ENCODE measurements around the gene COL2A1. TPM values are rescaled to one million over a fixed set of nuclear protein-coding genes. Genes with fewer than 3 reads are reported as not detected.

COL2A1 gene
- total RNA-seq, 1 experiment from 2014 or later, result 201 TPM

DNA sequence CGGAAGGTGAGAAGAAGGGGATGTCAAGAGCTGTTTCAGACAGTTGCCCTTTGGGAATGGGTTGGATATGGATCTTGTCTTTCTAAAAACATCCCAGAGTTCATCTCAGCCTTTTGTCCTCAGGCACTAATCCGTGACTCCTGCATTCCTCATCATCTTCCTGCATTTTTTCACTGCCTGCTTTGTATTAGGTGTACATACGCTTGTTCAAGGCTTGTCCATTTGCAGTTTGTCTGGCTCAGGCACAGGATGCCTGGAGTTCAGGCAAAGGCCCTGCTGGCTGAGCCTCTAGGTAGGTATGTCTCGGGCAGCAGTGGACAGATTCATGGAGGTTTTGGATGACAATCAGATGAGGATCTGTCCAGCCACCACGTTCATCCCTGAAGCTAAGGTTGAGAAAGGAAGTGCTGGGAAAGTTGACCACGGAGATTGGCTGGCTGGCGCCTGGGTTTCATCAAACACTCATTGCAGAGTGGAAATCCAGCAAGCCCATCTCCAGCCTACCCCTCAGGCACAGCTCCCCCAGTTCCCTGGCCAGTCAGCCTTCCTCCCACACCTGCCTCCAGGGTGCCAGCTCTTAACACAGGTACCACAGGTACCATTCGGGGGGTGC is 53.3 kb downstream of the COL2A1 start:
- intact Hi-C loops (cut with micrococcal nuclease; ENCODE audit: unreplicated experiment), result no loop called here
- CTCF ChIA-PET, result interaction anchor here (1.2 to 7.7 kb wide), 4 partner anchors 13 to 51 kb away, joined by 5 to 187 read pairs (median 36); partner anchors contain the start of genes TMEM106C and VDR

GRCh38 chr12:47949441-47950341 is 54.6 kb downstream of the COL2A1 start:
- TF ChIP-seq, protein P1, sequence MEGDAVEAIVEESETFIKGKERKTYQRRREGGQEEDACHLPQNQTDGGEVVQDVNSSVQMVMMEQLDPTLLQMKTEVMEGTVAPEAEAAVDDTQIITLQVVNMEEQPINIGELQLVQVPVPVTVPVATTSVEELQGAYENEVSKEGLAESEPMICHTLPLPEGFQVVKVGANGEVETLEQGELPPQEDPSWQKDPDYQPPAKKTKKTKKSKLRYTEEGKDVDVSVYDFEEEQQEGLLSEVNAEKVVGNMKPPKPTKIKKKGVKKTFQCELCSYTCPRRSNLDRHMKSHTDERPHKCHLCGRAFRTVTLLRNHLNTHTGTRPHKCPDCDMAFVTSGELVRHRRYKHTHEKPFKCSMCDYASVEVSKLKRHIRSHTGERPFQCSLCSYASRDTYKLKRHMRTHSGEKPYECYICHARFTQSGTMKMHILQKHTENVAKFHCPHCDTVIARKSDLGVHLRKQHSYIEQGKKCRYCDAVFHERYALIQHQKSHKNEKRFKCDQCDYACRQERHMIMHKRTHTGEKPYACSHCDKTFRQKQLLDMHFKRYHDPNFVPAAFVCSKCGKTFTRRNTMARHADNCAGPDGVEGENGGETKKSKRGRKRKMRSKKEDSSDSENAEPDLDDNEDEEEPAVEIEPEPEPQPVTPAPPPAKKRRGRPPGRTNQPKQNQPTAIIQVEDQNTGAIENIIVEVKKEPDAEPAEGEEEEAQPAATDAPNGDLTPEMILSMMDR (IDR thresholded peaks at IDR 0.05; ENCODE audit: insufficient read depth in 1 of 2, low read depth in 1 of 2, low read length in 1 of 2, severe bottlenecking in 1 of 2, unreplicated experiment in 1 of 2), result peak; percentile 94 to 97
- H3K4me3 Mint-ChIP-seq (ENCODE audit: unreplicated experiment), result no peak overlapping the region
- Histone ChIP-seq H3K36me3 (ENCODE audit: control insufficient read depth, insufficient read depth, low read length) (no peaks in the 10 kb centered on the region), H3K27me3 (replicated peaks; ENCODE audit: control insufficient read depth, insufficient read depth, low read length) (no peaks in the 10 kb centered on the region), H3K4me3 (ENCODE audit: low read depth, low read length) (no peak overlapping the region), H3K9me3 (no peaks in the 10 kb centered on the region), H3K4me1 (peaks cover 24% of the 10 kb centered on the region)
- CTCF ChIA-PET, result interaction anchor here (0.6 to 7.7 kb wide), 22 partner anchors 11 to 205 kb away, joined by 3 to 187 read pairs (median 4); partner anchors contain the start of genes TMEM106C and VDR
- no peaks in the 10 kb centered on the region for H3K9me3 Mint-ChIP-seq (ENCODE audit: unreplicated experiment)
- peak; percentile 86 to 94 for DNase-seq
- no peak overlapping the region for H3K27ac Mint-ChIP-seq (ENCODE audit: unreplicated experiment)
- POLR2A ChIA-PET, result interaction anchor here (0.6 to 1.3 kb wide), 3 partner anchors 41 to 50 kb away, joined by 3 to 24 read pairs (median 5); partner anchors contain the start of gene VDR
- intact Hi-C loops (cut with micrococcal nuclease; ENCODE audit: unreplicated experiment), result loop anchor here (1.0 kb wide), 4 partner anchors 14 to 79 kb away; partner anchors contain the start of gene TMEM106C
- BruUV-seq (replicated peaks), result no TSS peak
- peaks cover 40% of the 10 kb centered on the region for H3K4me1 Mint-ChIP-seq (ENCODE audit: low read depth, unreplicated experiment)
- H3K36me3 Mint-ChIP-seq (ENCODE audit: insufficient read depth, unreplicated experiment), result peaks cover 4% of the 10 kb centered on the region
- H3K27me3 Mint-ChIP-seq (ENCODE audit: insufficient read depth, unreplicated experiment), result no peaks in the 10 kb centered on the region

More for the DNA sequence above, 53.3 kb downstream of the COL2A1 start:
- Histone ChIP-seq H3K9me3 (no peaks in the 10 kb centered on the region), H3K4me1 (peaks cover 32% of the 10 kb centered on the region), H3K4me3 (ENCODE audit: low read depth, low read length) (no peak overlapping the region), H3K27me3 (replicated peaks; ENCODE audit: control insufficient read depth, insufficient read depth, low read length) (no peaks in the 10 kb centered on the region), H3K36me3 (ENCODE audit: control insufficient read depth, insufficient read depth, low read length) (no peaks in the 10 kb centered on the region)
- H3K4me3 Mint-ChIP-seq (ENCODE audit: unreplicated experiment), result no peak overlapping the region
- H3K27ac Mint-ChIP-seq (ENCODE audit: unreplicated experiment), result no peak overlapping the region
- TF ChIP-seq, protein P1 (IDR thresholded peaks at IDR 0.05; ENCODE audit: insufficient read depth in 1 of 2, low read depth in 1 of 2, low read length in 1 of 2, severe bottlenecking in 1 of 2, unreplicated experiment in 1 of 2), result no peak
- no peak for DNase-seq
- no TSS peak for BruUV-seq (replicated peaks)
- H3K36me3 Mint-ChIP-seq (ENCODE audit: insufficient read depth, unreplicated experiment), result peaks cover 4% of the 10 kb centered on the region
- no peaks in the 10 kb centered on the region for H3K27me3 Mint-ChIP-seq (ENCODE audit: insufficient read depth, unreplicated experiment)
- H3K9me3 Mint-ChIP-seq (ENCODE audit: unreplicated experiment), result peaks cover 5% of the 10 kb centered on the region
- POLR2A ChIA-PET, result interaction anchor here (1.0 kb wide), 1 partner anchor 46 kb away, joined by 4 read pairs; no protein-coding TSS in a partner anchor
- H3K4me1 Mint-ChIP-seq (ENCODE audit: low read depth, unreplicated experiment), result peaks cover 44% of the 10 kb centered on the region

DNA sequence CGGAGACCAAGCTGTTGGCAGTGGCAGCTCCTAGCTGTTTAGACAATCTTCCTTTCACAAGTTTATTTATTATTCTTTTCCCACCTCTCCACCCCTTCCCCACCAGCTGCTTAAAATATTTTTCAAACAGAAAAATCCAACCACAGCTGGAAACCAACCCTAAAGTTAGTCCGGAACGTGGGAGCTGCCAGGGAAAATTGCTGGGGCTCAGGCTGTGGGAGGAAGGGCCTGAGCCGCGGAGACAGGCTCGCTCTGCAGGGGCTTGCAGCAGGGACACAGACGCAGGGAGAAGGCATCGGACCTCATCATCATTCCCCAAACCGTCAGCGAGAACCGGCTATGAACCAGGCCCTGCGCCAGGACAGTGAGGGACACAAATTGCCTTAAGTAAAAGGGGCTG is 56.9 kb downstream of the COL2A1 start:
- H3K9me3 ChIP-seq, result no peaks in the 10 kb centered on the region
- no peaks in the 10 kb centered on the region for H3K36me3 ChIP-seq (ENCODE audit: control insufficient read depth, insufficient read depth, low read length)
- H3K4me3 ChIP-seq (ENCODE audit: low read depth, low read length), result no peak overlapping the region
- BruUV-seq (replicated peaks), result no TSS peak
- Mint-ChIP-seq H3K4me3 (ENCODE audit: unreplicated experiment) (no peak overlapping the region), H3K36me3 (ENCODE audit: insufficient read depth, unreplicated experiment) (peaks cover 4% of the 10 kb centered on the region), H3K27ac (ENCODE audit: unreplicated experiment) (no peak overlapping the region), H3K27me3 (ENCODE audit: insufficient read depth, unreplicated experiment) (no peaks in the 10 kb centered on the region), H3K4me1 (ENCODE audit: low read depth, unreplicated experiment) (peaks cover 32% of the 10 kb centered on the region), H3K9me3 (ENCODE audit: unreplicated experiment) (no peaks in the 10 kb centered on the region)
- DNase-seq, result no peak
- TF ChIP-seq, protein P1 (IDR thresholded peaks at IDR 0.05; ENCODE audit: insufficient read depth in 1 of 2, low read depth in 1 of 2, low read length in 1 of 2, severe bottlenecking in 1 of 2, unreplicated experiment in 1 of 2), result no peak
- ChIA-PET CTCF (interaction anchor here (1.1 to 1.7 kb wide), 3 partner anchors 42 to 109 kb away, joined by 3 to 14 read pairs (median 4); partner anchors contain the start of gene VDR), POLR2A (interaction anchor here (0.6 to 1.6 kb wide), 2 partner anchors 42 to 209 kb away, joined by 3 to 7 read pairs; partner anchors contain the start of gene VDR)
- H3K4me1 ChIP-seq, result peaks cover 18% of the 10 kb centered on the region; the same call in 1 of the 2 replicates
- intact Hi-C loops (cut with micrococcal nuclease; ENCODE audit: unreplicated experiment), result no loop called here
- no peaks in the 10 kb centered on the region for H3K27me3 ChIP-seq (replicated peaks; ENCODE audit: control insufficient read depth, insufficient read depth, low read length)
